CD8-positive, alpha-beta memory T cell (primary cell): Measurements from ENCODE around the gene LDLRAD2. TPM values are rescaled to one million over a fixed set of nuclear protein-coding genes. Genes with fewer than 3 reads are reported as not detected.
"Not testable (repeated sequence)": the region's sequence is repeated elsewhere in the genome, so short reads cannot be mapped to it uniquely, and the experiment has no call there.

Experiments used
- CTCF ChIA-PET: fragments of 350-600 bp; sonication (Branson Sonifier 250); formaldehyde crosslinking; loops from one replicate; lab custom pipeline; 2021; ENCODE audit warnings: antibody characterized with exemption; lab: Charles Lee
- POLR2A ChIA-PET: fragments of 350-600 bp; sonication (Branson Sonifier 250); formaldehyde crosslinking; loops from one replicate; lab custom pipeline; 2021; ENCODE audit warnings: antibody characterized with exemption; lab: Charles Lee
- DNase-seq, 5 donors: peaks; one replicate each; pipeline versions ENCODE4 v3.0.0 to v3.0.0-alpha.2; 2020 to 2022; ENCODE audit warnings: mixed read lengths in 1 of 5
- H3K27ac ChIP-seq: one replicate; pipeline ENCODE4 v1.7.0; 2013; ENCODE audit warnings: low read depth, mild to moderate bottlenecking, low read length, moderate library complexity
- H3K27me3 ChIP-seq: 2 replicates; pipeline ENCODE4 v1.7.0; 2013; ENCODE audit warnings: low read length, mild to moderate bottlenecking; ENCODE audit not compliant: insufficient read depth, poor library complexity, severe bottlenecking
- H3K36me3 ChIP-seq: 2 replicates; pipeline ENCODE4 v1.7.0; 2013; ENCODE audit warnings: mild to moderate bottlenecking, low read length, moderate library complexity; ENCODE audit not compliant: insufficient read depth
- H3K4me1 ChIP-seq: 2 replicates; pipeline ENCODE4 v1.7.0; 2013; ENCODE audit warnings: mild to moderate bottlenecking, low read length, moderate library complexity; ENCODE audit not compliant: insufficient read depth
- H3K4me3 ChIP-seq: 2 replicates; pipeline ENCODE4 v1.7.0; 2013; ENCODE audit warnings: mild to moderate bottlenecking, low read length
- H3K9me3 ChIP-seq: 2 replicates; pipeline ENCODE4 v1.7.0; 2013; ENCODE audit warnings: mild to moderate bottlenecking, low read length
- H3K27ac Mint-ChIP-seq, 8 donors: one replicate each; pipeline ENCODE4 v1.8.0; 2020 to 2021; ENCODE audit warnings: mixed read lengths in 8 of 8, mild to moderate bottlenecking in 6 of 8, inconsistent platforms in 3 of 8, moderate library complexity in 3 of 8
- H3K27me3 Mint-ChIP-seq, 2 donors: one replicate each; pipeline ENCODE4 v1.8.0; 2020 to 2021; ENCODE audit warnings: mixed read lengths in 2 of 2, mild to moderate bottlenecking in 1 of 2, moderate library complexity in 1 of 2
- H3K36me3 Mint-ChIP-seq, 3 donors: one replicate each; pipeline ENCODE4 v1.8.0; 2020 to 2021; ENCODE audit warnings: mixed read lengths in 3 of 3, inconsistent platforms in 1 of 3, mild to moderate bottlenecking in 1 of 3
- H3K4me1 Mint-ChIP-seq, 3 donors: one replicate each; pipeline ENCODE4 v1.8.0; 2020 to 2021; ENCODE audit warnings: mixed read lengths in 3 of 3, inconsistent platforms in 1 of 3, mild to moderate bottlenecking in 1 of 3
- H3K4me3 Mint-ChIP-seq, 7 donors: one replicate each; pipeline ENCODE4 v1.8.0; 2020 to 2021; ENCODE audit warnings: mixed read lengths in 7 of 7, mild to moderate bottlenecking in 6 of 7, moderate library complexity in 4 of 7, inconsistent platforms in 2 of 7
- H3K9me3 Mint-ChIP-seq, 5 donors: one replicate each; pipeline ENCODE4 v1.8.0; 2020 to 2022; ENCODE audit warnings: mixed read lengths in 5 of 5, mild to moderate bottlenecking in 3 of 5, moderate library complexity in 2 of 5, inconsistent platforms in 1 of 5
- polyA plus RNA-seq: library from polyadenylated mRNA; unstranded; fragments of 300-500 nt; fragmentation: Illumina TruSeq; gene quantifications from one replicate; pipeline ENCODE4 v1.2.3, GENCODE V29; 2021
- total RNA-seq, 2 experiments: library from RNA; stranded (reverse); gene quantifications; one replicate each; pipeline ENCODE4 v1.2.3, GENCODE V29; 2021

Gene LDLRAD2, protein sequence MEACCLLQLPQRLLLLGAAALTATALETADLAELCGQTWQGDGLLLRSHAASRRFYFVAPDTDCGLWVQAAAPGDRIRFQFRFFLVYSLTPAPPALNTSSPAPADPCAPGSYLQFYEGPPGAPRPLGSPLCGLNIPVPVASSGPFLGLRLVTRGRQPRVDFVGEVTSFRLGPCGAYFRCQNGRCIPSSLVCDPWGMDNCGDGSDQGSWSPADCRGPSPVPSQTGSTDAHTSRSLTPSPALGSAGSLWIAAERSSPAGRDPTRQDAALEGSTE
- total RNA-seq = not detected
- polyA plus RNA-seq = not detected

GRCh38 chr1:21811875-21812305, at the start of gene LDLRAD2:
LDLRAD2 (plus strand) TSS chr1:21812265; CDS start chr1:21812452, 187 bp downstream.
- H3K9me3 Mint-ChIP-seq = peaks cover 0 to 4% (median 2%) of the 10 kb centered on the region in 5 donors
- peak within 1 kb of the TSS in 1 of 8 donors; percentile 44 for H3K27ac Mint-ChIP-seq
- no peak within 1 kb of the TSS for H3K27ac ChIP-seq
- peaks cover 0 to 3% (median 0%) of the 10 kb centered on the region in 3 donors for H3K36me3 Mint-ChIP-seq
- H3K4me3 Mint-ChIP-seq = peak within 1 kb of the TSS in 1 of 7 donors; percentile 4
- no peaks in the 10 kb centered on the region for H3K9me3 ChIP-seq
- no peaks in the 10 kb centered on the region for H3K4me1 ChIP-seq
- H3K36me3 ChIP-seq = no peaks in the 10 kb centered on the region
- H3K27me3 Mint-ChIP-seq = peaks cover 14 to 31% of the 10 kb centered on the region in 2 donors
- H3K4me3 ChIP-seq = no peak within 1 kb of the TSS
- peaks cover 6% of the 10 kb centered on the region for H3K27me3 ChIP-seq
- CTCF ChIA-PET = no interaction called here
- no peak for DNase-seq
- H3K4me1 Mint-ChIP-seq = peaks cover 4 to 9% (median 6%) of the 10 kb centered on the region in 3 donors
- POLR2A ChIA-PET = no interaction called here

DNA sequence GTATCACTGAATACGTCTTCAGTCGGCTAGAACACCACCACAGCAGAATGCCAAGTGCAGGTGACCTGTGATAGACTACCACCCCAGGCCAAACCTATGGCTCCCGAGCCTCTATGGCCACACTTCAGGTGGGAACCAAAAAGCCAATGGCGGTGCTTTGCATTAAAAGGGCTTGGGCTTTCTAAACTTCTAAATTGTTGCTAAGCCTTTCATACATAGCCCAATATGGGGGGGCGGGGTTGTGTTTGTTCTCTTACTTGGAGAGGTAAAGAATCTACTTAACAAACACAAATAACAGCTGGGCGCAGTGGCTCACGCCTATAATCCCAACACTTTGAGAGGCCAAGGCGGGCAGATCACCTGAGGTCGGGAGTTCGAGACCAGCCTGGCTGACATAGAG, 48.8 kb upstream of the LDLRAD2 start:
- no peaks in the 10 kb centered on the region for H3K9me3 ChIP-seq
- H3K27me3 ChIP-seq = no peaks in the 10 kb centered on the region
- H3K36me3 ChIP-seq = no peaks in the 10 kb centered on the region
- no peaks in the 10 kb centered on the region for H3K9me3 Mint-ChIP-seq
- H3K4me1 ChIP-seq = peaks cover 29% of the 10 kb centered on the region
- peak overlapping the region in 3 of 8 donors; percentile 4 to 35 (median 12) for H3K27ac Mint-ChIP-seq
- peaks cover 0 to 5% (median 3%) of the 10 kb centered on the region in 3 donors for H3K36me3 Mint-ChIP-seq
- H3K4me3 ChIP-seq = no peak overlapping the region
- no peaks in the 10 kb centered on the region for H3K27me3 Mint-ChIP-seq
- CTCF ChIA-PET = no interaction called here
- POLR2A ChIA-PET = no interaction called here
- peak overlapping the region in 1 of 7 donors; percentile 63 for H3K4me3 Mint-ChIP-seq
- DNase-seq = no peak
- no peak overlapping the region for H3K27ac ChIP-seq
- peaks cover 41 to 79% (median 65%) of the 10 kb centered on the region in 3 donors for H3K4me1 Mint-ChIP-seq

GRCh38 chr1:21763694-21764419, 48.2 kb upstream of the LDLRAD2 start:
- Mint-ChIP-seq H3K27ac (peak overlapping the region in 3 of 8 donors; percentile 23 to 85 (median 39)), H3K9me3 (no peaks in the 10 kb centered on the region), H3K27me3 (no peaks in the 10 kb centered on the region), H3K4me1 (peaks cover 47 to 79% (median 68%) of the 10 kb centered on the region in 3 donors), H3K36me3 (peaks cover 0 to 7% (median 3%) of the 10 kb centered on the region in 3 donors), H3K4me3 (peak overlapping the region in 1 of 7 donors; percentile 63)
- CTCF ChIA-PET = no interaction called here
- no peak overlapping the region for H3K4me3 ChIP-seq
- no peaks in the 10 kb centered on the region for H3K36me3 ChIP-seq
- POLR2A ChIA-PET = no interaction called here
- H3K27ac ChIP-seq = no peak overlapping the region
- no peaks in the 10 kb centered on the region for H3K27me3 ChIP-seq
- peaks cover 33% of the 10 kb centered on the region for H3K4me1 ChIP-seq
- DNase-seq = no peak
- no peaks in the 10 kb centered on the region for H3K9me3 ChIP-seq

- no peak overlapping the region for H3K4me3 ChIP-seq
Measured at GRCh38 chr1:21764615-21765423, 47.2 kb upstream of the LDLRAD2 start.

DNA sequence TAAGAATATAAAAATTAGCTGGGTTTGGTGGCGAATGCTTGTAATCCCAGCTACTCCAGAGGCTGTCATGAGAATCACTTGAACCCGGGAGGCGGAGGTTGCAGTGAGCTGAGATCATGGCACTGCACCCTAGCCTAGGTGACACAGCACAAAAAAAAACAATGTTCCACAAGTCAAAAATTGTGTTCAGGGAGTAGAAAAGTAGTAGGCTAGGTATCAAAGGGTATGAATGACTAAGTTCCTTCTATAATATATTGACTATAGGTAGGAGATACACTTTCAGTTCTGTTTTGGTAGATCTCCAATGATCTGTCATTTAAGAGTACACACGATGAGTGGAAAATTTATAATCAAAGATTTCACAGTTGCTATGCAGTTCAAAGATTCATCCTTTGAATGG, 45.9 kb upstream of the LDLRAD2 start:
- POLR2A ChIA-PET = no interaction called here
- no peak overlapping the region for H3K27ac ChIP-seq
- Mint-ChIP-seq H3K4me3 (no peak overlapping the region), H3K4me1 (peaks cover 47 to 74% (median 67%) of the 10 kb centered on the region in 3 donors), H3K9me3 (no peaks in the 10 kb centered on the region), H3K27ac (peak overlapping the region in 1 of 8 donors; percentile 25), H3K36me3 (peaks cover 0 to 12% (median 3%) of the 10 kb centered on the region in 3 donors), H3K27me3 (no peaks in the 10 kb centered on the region)
- no peaks in the 10 kb centered on the region for H3K9me3 ChIP-seq
- no peak for DNase-seq
- CTCF ChIA-PET = no interaction called here
- H3K4me3 ChIP-seq = no peak overlapping the region
- no peaks in the 10 kb centered on the region for H3K36me3 ChIP-seq
- no peaks in the 10 kb centered on the region for H3K27me3 ChIP-seq
- peaks cover 21% of the 10 kb centered on the region for H3K4me1 ChIP-seq

More at GRCh38 chr1:21764615-21765423, 47.2 kb upstream of the LDLRAD2 start:
- H3K36me3 Mint-ChIP-seq = peaks cover 0 to 10% (median 3%) of the 10 kb centered on the region in 3 donors
- Histone ChIP-seq H3K4me1 (peaks cover 31% of the 10 kb centered on the region), H3K27me3 (no peaks in the 10 kb centered on the region), H3K9me3 (no peaks in the 10 kb centered on the region), H3K27ac (no peak overlapping the region), H3K36me3 (no peaks in the 10 kb centered on the region)
- peaks cover 45 to 77% (median 64%) of the 10 kb centered on the region in 3 donors for H3K4me1 Mint-ChIP-seq
- CTCF ChIA-PET = no interaction called here
- no peaks in the 10 kb centered on the region for H3K27me3 Mint-ChIP-seq
- H3K27ac Mint-ChIP-seq = peak overlapping the region in 2 of 8 donors; percentile 54 to 78
- POLR2A ChIA-PET = interaction anchor here (0.5 kb wide), 1 partner anchor 290 kb away, joined by 7 read pairs; no protein-coding TSS in a partner anchor
- H3K4me3 Mint-ChIP-seq = no peak overlapping the region
- DNase-seq = no peak
- H3K9me3 Mint-ChIP-seq = no peaks in the 10 kb centered on the region

- H3K4me3 Mint-ChIP-seq, POLR2A ChIA-PET, H3K27ac ChIP-seq, H3K27me3 Mint-ChIP-seq, H3K27me3 ChIP-seq, H3K27ac Mint-ChIP-seq, CTCF ChIA-PET, DNase-seq, H3K4me3 ChIP-seq, H3K9me3 ChIP-seq, H3K36me3 ChIP-seq, H3K9me3 Mint-ChIP-seq: not testable (repeated sequence)
- H3K4me1 ChIP-seq = peaks cover 16% of the 10 kb centered on the region
- Mint-ChIP-seq H3K4me1 (peaks cover 48 to 70% (median 61%) of the 10 kb centered on the region in 3 donors), H3K36me3 (peaks cover 0 to 12% (median 3%) of the 10 kb centered on the region in 3 donors)
Measured at GRCh38 chr1:21767106-21767505, 45.0 kb upstream of the LDLRAD2 start.

DNA sequence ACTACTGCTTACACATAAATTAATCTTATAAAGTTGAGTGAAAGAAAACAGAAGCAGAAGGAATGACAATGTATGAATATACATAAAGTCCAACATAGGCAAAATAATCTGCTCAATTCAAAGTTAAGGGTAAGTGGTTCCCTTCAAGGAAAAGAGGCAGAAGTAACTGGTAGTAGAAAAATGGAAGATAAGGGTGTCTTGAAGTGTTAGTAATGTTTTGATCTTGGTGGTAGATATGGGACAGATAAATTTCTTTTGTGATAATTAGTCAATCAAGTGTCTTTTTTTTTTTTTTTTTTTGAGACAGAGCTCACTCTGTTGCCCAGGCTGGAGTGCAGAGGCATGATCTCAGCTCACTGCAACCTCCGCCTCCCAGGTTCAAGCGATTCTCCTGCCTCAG, 41.9 kb upstream of the LDLRAD2 start:
- H3K27me3 Mint-ChIP-seq = no peaks in the 10 kb centered on the region
- Histone ChIP-seq H3K27ac (no peak overlapping the region), H3K4me3 (no peak overlapping the region), H3K27me3 (no peaks in the 10 kb centered on the region), H3K36me3 (no peaks in the 10 kb centered on the region), H3K4me1 (peaks cover 25% of the 10 kb centered on the region), H3K9me3 (no peaks in the 10 kb centered on the region)
- CTCF ChIA-PET = interaction anchor here (2.1 kb wide), 1 partner anchor 12 kb away, joined by 7 read pairs; no protein-coding TSS in a partner anchor
- H3K27ac Mint-ChIP-seq = peak overlapping the region in 3 of 8 donors; percentile 17 to 48 (median 42)
- no peak for DNase-seq
- peaks cover 43 to 68% (median 56%) of the 10 kb centered on the region in 3 donors for H3K4me1 Mint-ChIP-seq
- no peaks in the 10 kb centered on the region for H3K9me3 Mint-ChIP-seq
- H3K4me3 Mint-ChIP-seq = no peak overlapping the region
- POLR2A ChIA-PET = no interaction called here
- peaks cover 0 to 9% (median 0%) of the 10 kb centered on the region in 3 donors for H3K36me3 Mint-ChIP-seq
